CD14-positive monocyte (primary cell): ENCODE data around the gene GPR68. TPM values are rescaled to one million over a fixed set of nuclear protein-coding genes. Genes with fewer than 3 reads are reported as not detected.

Experiments
- DNase-seq, 3 donors: peaks; one replicate each; pipeline ENCODE4 v3.0.0-alpha.2; 2011 to 2022
- H2AFZ ChIP-seq: 2 replicates; pipeline ENCODE4 v1.6.0; 2012; ENCODE audit warnings: mild to moderate bottlenecking, low read depth, low read length, inconsistent platforms; ENCODE audit not compliant: insufficient read depth, poor library complexity, severe bottlenecking
- H3K27ac ChIP-seq, 2 donors: 1 replicate in 1 of 2; 2 replicates in 1 of 2; pipeline ENCODE4 v1.5.1; 2012 to 2013; ENCODE audit warnings: low read length in 2 of 2, control low read depth in 1 of 2, inconsistent platforms in 1 of 2, low read depth in 1 of 2, mild to moderate bottlenecking in 1 of 2
- H3K27me3 ChIP-seq, 2 donors: one replicate each; pipeline versions ENCODE4 v1.6.0 to v1.6.1; 2011 to 2013; ENCODE audit warnings: low read length in 2 of 2; ENCODE audit not compliant: control insufficient read depth in 2 of 2, insufficient read depth in 2 of 2
- H3K36me3 ChIP-seq, 2 donors: replicated peaks in 1 of 2; 1 replicate in 1 of 2; 2 replicates in 1 of 2; pipeline versions ENCODE4 v1.5.1 to v1.6.1; 2012 to 2013; ENCODE audit warnings: low read length in 2 of 2, control low read depth in 1 of 2, inconsistent platforms in 1 of 2, mild to moderate bottlenecking in 1 of 2; ENCODE audit not compliant: insufficient read depth in 2 of 2, control insufficient read depth in 1 of 2
- H3K4me1 ChIP-seq, 2 donors: 1 replicate in 1 of 2; 2 replicates in 1 of 2; pipeline versions ENCODE4 v1.5.1 to v1.6.1; 2012 to 2013; ENCODE audit warnings: low read length in 2 of 2, control low read depth in 1 of 2, inconsistent platforms in 1 of 2, mild to moderate bottlenecking in 1 of 2, moderate library complexity in 1 of 2; ENCODE audit not compliant: insufficient read depth in 2 of 2, control insufficient read depth in 1 of 2
- H3K4me2 ChIP-seq: replicated peaks from 2 replicates; pipeline ENCODE3; 2012; ENCODE audit warnings: low read length, moderate library complexity, mild to moderate bottlenecking; ENCODE audit not compliant: poor library complexity, severe bottlenecking; ENCODE audit errors: extremely low read depth
- H3K4me3 ChIP-seq, 3 experiments: fragments of 200-600 bp in 1 of 3; sonication (generic) in 1 of 3; replicated peaks in 1 of 3; 1 replicate in 2 of 3; 2 replicates in 1 of 3; pipeline ENCODE4 v1.5.1; 2011 to 2013; ENCODE audit warnings: low read length in 3 of 3, mild to moderate bottlenecking in 3 of 3, control low read depth in 2 of 3, low read depth in 2 of 3, inconsistent platforms in 1 of 3, moderate library complexity in 1 of 3
- H3K79me2 ChIP-seq: 2 replicates; pipeline ENCODE4 v1.6.0; 2012; ENCODE audit warnings: mild to moderate bottlenecking, control low read depth, inconsistent platforms, low read length, moderate library complexity; ENCODE audit not compliant: insufficient read depth
- H3K9ac ChIP-seq: 2 replicates; pipeline ENCODE4 v1.6.0; 2017; ENCODE audit warnings: low read length, mild to moderate bottlenecking; ENCODE audit not compliant: insufficient read depth, poor library complexity, severe bottlenecking
- H3K9me3 ChIP-seq, 2 donors: replicated peaks in 1 of 2; 1 replicate in 1 of 2; 2 replicates in 1 of 2; pipeline versions ENCODE4 v1.5.1 to v1.6.1; 2012 to 2013; ENCODE audit warnings: low read length in 2 of 2, control low read depth in 1 of 2; ENCODE audit not compliant: control insufficient read depth in 1 of 2, insufficient read depth in 1 of 2
- H4K20me1 ChIP-seq: 2 replicates; pipeline ENCODE4 v1.6.0; 2012; ENCODE audit warnings: mild to moderate bottlenecking, low read length, control low read depth, moderate library complexity; ENCODE audit not compliant: insufficient read depth
- H3K27ac Mint-ChIP-seq, 7 donors: one replicate each; pipeline ENCODE4 v1.8.0; 2020; ENCODE audit warnings: mild to moderate bottlenecking in 7 of 7, mixed read lengths in 7 of 7, moderate library complexity in 6 of 7, inconsistent platforms in 2 of 7
- H3K27me3 Mint-ChIP-seq, 3 donors: one replicate each; pipeline ENCODE4 v1.8.0; 2021 to 2022; ENCODE audit warnings: low read depth in 3 of 3, mild to moderate bottlenecking in 3 of 3, mixed read lengths in 3 of 3, moderate library complexity in 3 of 3, inconsistent platforms in 1 of 3
- H3K36me3 Mint-ChIP-seq, 2 donors: one replicate each; pipeline ENCODE4 v1.8.0; 2020; ENCODE audit warnings: mixed read lengths in 2 of 2, inconsistent platforms in 1 of 2, mild to moderate bottlenecking in 1 of 2
- H3K4me1 Mint-ChIP-seq: one replicate; pipeline ENCODE4 v1.8.0; 2020; ENCODE audit warnings: mild to moderate bottlenecking, mixed read lengths
- H3K4me3 Mint-ChIP-seq, 2 donors: one replicate each; pipeline ENCODE4 v1.8.0; 2020; ENCODE audit warnings: mild to moderate bottlenecking in 2 of 2, mixed read lengths in 2 of 2, moderate library complexity in 1 of 2
- H3K9me3 Mint-ChIP-seq, 7 donors: one replicate each; pipeline ENCODE4 v1.8.0; 2020 to 2022; ENCODE audit warnings: mixed read lengths in 7 of 7, mild to moderate bottlenecking in 6 of 7, moderate library complexity in 6 of 7, inconsistent platforms in 2 of 7
- CTCF ChIP-seq: fragments of 200-600 bp; IDR thresholded peaks from one replicate; pipeline ENCODE4 v1.8.0; 2022; ENCODE audit warnings: antibody characterized with exemption, mild to moderate bottlenecking
- WGBS: methylation state at CpG from one replicate; pipeline ENCODE4 v1.1.5; 2013; ENCODE audit warnings: missing lambda C conversion rate; ENCODE audit not compliant: insufficient coverage; 5-methylcytosine and 5-hydroxymethylcytosine counted together
- intact Hi-C, 2 donors: fragments of 100-400 bp; cut with micrococcal nuclease; formaldehyde crosslinking; loops; one replicate each; pipeline versions ENCODE4 v1.15.0 to v1.15.1; 2023
- polyA plus RNA-seq, 3 donors: library from polyadenylated mRNA; depleted of rRNA in 1 of 3; unstranded in 2 of 3; stranded (reverse) in 1 of 3; fragments of 300-500 nt in 2 of 3; fragments of >200 nt in 1 of 3; fragmentation: Illumina TruSeq in 2 of 3; gene quantifications; 1 replicate in 2 of 3; 2 replicates in 1 of 3; pipeline ENCODE4 v1.2.3, GENCODE V29; 2012 to 2021

The GPR68 gene
- polyA plus RNA-seq, 3 donors: 0.05 to 0.07 TPM; not detected in 1

- Histone ChIP-seq H4K20me1 (no peaks in the 10 kb centered on the region), H3K4me2 (no peak overlapping the region), H3K27me3 (no peaks in the 10 kb centered on the region), H3K9me3 (peaks cover 0 to 9% of the 10 kb centered on the region in 2 donors), H3K36me3 (peaks cover 0 to 9% of the 10 kb centered on the region in 2 donors), H3K4me1 (peaks cover 40 to 48% of the 10 kb centered on the region in 2 donors), H3K79me2 (no peaks in the 10 kb centered on the region), H3K9ac (no peak overlapping the region), H2AFZ (no peak overlapping the region), H3K27ac (peak overlapping the region in 1 of 2 donors; percentile 65), H3K4me3 (no peak overlapping the region)
- H3K9me3 Mint-ChIP-seq: peaks cover 6 to 16% (median 11%) of the 10 kb centered on the region in 7 donors
- WGBS: 0% methylated on average over 1 of the region's 2 CpGs
- no peak for TF ChIP-seq CTCF
- peak; percentile 50 to 62 (median 57) for DNase-seq
- H3K36me3 Mint-ChIP-seq: peaks cover 23 to 28% of the 10 kb centered on the region in 2 donors
- H3K27me3 Mint-ChIP-seq: peaks cover 7 to 15% (median 8%) of the 10 kb centered on the region in 3 donors
- H3K4me3 Mint-ChIP-seq: no peak overlapping the region
- intact Hi-C loops: loop anchor here in 1 of 2 donors (10.0 kb wide), 1 partner anchor 52 kb away; no protein-coding TSS in a partner anchor
- H3K4me1 Mint-ChIP-seq: peaks cover 58% of the 10 kb centered on the region
- H3K27ac Mint-ChIP-seq: peak overlapping the region in 1 of 7 donors; percentile 6
Observed at GRCh38 chr14:91232603-91233002, 11.9 kb downstream of the GPR68 start.

DNA sequence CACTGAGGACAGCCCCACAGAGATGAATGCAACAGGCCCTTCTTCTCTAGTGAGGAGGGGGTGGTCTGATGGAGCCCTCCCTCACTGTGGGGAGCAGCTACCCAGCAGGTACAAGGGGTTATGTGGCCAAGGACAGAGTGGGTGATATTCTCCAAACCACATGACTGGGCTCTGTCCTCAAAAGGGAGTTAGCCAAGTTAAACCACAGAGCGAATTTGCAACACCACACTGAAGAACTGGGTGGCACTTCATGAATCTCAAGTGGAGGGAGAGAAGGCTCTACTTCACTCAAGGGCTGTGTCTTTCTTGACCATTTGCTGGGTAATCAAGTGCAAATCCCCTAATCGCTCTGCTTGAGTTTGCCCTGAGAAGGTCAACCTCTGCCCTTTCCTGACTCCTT, 12.5 kb downstream of the GPR68 start:
- intact Hi-C loops: loop anchor here in 1 of 2 donors (10.0 kb wide), 1 partner anchor 53 kb away; no protein-coding TSS in a partner anchor
- H3K27ac Mint-ChIP-seq: peak overlapping the region in 1 of 7 donors; percentile 50

More for the DNA sequence above, 12.5 kb downstream of the GPR68 start:
- no peak overlapping the region for H3K4me2 ChIP-seq
- H3K27me3 ChIP-seq: no peaks in the 10 kb centered on the region
- peaks cover 4 to 15% of the 10 kb centered on the region in 2 donors for H3K36me3 ChIP-seq
- H3K4me3 Mint-ChIP-seq: no peak overlapping the region
- H3K4me1 ChIP-seq: peaks cover 34 to 43% of the 10 kb centered on the region in 2 donors
- peaks cover 53% of the 10 kb centered on the region for H3K4me1 Mint-ChIP-seq
- TF ChIP-seq CTCF: no peak
- H3K79me2 ChIP-seq: no peaks in the 10 kb centered on the region
- H3K27me3 Mint-ChIP-seq: peaks cover 7 to 15% (median 10%) of the 10 kb centered on the region in 3 donors
- peaks cover 6 to 16% (median 11%) of the 10 kb centered on the region in 7 donors for H3K9me3 Mint-ChIP-seq
- peak overlapping the region in 1 of 2 donors; percentile 65 for H3K27ac ChIP-seq
- peaks cover 0 to 9% of the 10 kb centered on the region in 2 donors for H3K9me3 ChIP-seq
- DNase-seq: peak in 2 of 3 donors; percentile 7 to 40
- H4K20me1 ChIP-seq: no peaks in the 10 kb centered on the region
- WGBS: 74% methylated on average over 2 of the region's 2 CpGs
- H2AFZ ChIP-seq: no peak overlapping the region
- no peak overlapping the region for H3K4me3 ChIP-seq
- peaks cover 29 to 33% of the 10 kb centered on the region in 2 donors for H3K36me3 Mint-ChIP-seq
- no peak overlapping the region for H3K9ac ChIP-seq
